K562 (cell line): ENCODE results near the gene HSD17B8. TPM values are rescaled to one million over a fixed set of nuclear protein-coding genes. Genes with fewer than 3 reads are reported as not detected.

Source experiments
- ATAC-seq: fragments of 200-7000 bp; cut with Tn5 transposase; 3 replicates; pipeline ENCODE4 v1.9.1; 2020; ENCODE audit warnings: moderate library complexity
- BruUV-seq: library from RNA; stranded (reverse); fragments of 400-500 nt; replicated peaks from 2 replicates; lab custom pipeline; 2021; lab: Mats Ljungman, UMichigan
- CTCF ChIA-PET: fragments of 300-600 bp; formaldehyde crosslinking; extraction: SDS; loops from one replicate; lab custom pipeline; 2021; ENCODE audit warnings: low intra/inter-chr PET ratio; lab: Yijun Ruan, JAX
- POLR2A ChIA-PET: fragments of 300-600, 350-650 bp; sonication (Branson Sonifier 250); formaldehyde crosslinking; extraction: SDS; loops from one replicate; lab custom pipeline; 2021; ENCODE audit warnings: antibody characterized with exemption, inconsistent platforms; lab: Yijun Ruan, JAX
- DNase-seq, 4 experiments: peaks; one replicate each; pipeline versions ENCODE4 v3.0.0 to v3.0.0-alpha.2; 2011 to 2018; ENCODE audit warnings: low spot score in 3 of 4, mixed read lengths in 3 of 4; ENCODE audit errors: extremely low read depth in 1 of 4
- FAIRE-seq: peaks from 2 replicates; lab custom pipeline; 2011; peaks lifted over from hg19 to GRCh38; lab: Jason Lieb, UNC
- H2AFZ ChIP-seq: 2 replicates; pipeline ENCODE4 v1.6.0; 2011; ENCODE audit warnings: low read depth, low read length, control low read depth, inconsistent platforms
- H3K27ac ChIP-seq: fragments of 200-600 bp; 3 replicates; pipeline ENCODE4 v1.8.0; 2011; ENCODE audit warnings: low read depth, mild to moderate bottlenecking, control low read depth, inconsistent platforms, low read length, moderate library complexity, mixed read lengths; ENCODE audit errors: extremely low read depth
- H3K27me3 ChIP-seq, 2 experiments: fragments of 300-600 bp in 1 of 2; 2 replicates in 1 of 2; 3 replicates in 1 of 2; pipeline versions ENCODE4 v1.6.0 to v1.8.0; 2011; ENCODE audit warnings: inconsistent platforms in 2 of 2, low read length in 2 of 2, mild to moderate bottlenecking in 1 of 2, mixed read lengths in 1 of 2, moderate library complexity in 1 of 2; ENCODE audit not compliant: control insufficient read depth in 2 of 2, insufficient read depth in 2 of 2
- H3K36me3 ChIP-seq: fragments of 300-600 bp; 3 replicates; pipeline ENCODE4 v1.8.0; 2011; ENCODE audit warnings: mild to moderate bottlenecking, low read length, inconsistent platforms; ENCODE audit not compliant: control insufficient read depth, insufficient read depth
- H3K4me1 ChIP-seq, 2 experiments: fragments of 200-600 bp in 1 of 2; replicated peaks in 1 of 2; 2 replicates in 1 of 2; 3 replicates in 1 of 2; pipeline versions ENCODE4 v1.5.1 to v1.8.0; 2011; ENCODE audit warnings: inconsistent platforms in 2 of 2, low read length in 2 of 2, mild to moderate bottlenecking in 1 of 2, mixed read lengths in 1 of 2, moderate library complexity in 1 of 2; ENCODE audit not compliant: control insufficient read depth in 2 of 2, insufficient read depth in 2 of 2
- H3K4me2 ChIP-seq: 2 replicates; pipeline ENCODE4 v1.6.1; 2011; ENCODE audit warnings: low read length, control low read depth, inconsistent platforms, mixed read lengths; ENCODE audit not compliant: insufficient read depth
- H3K4me3 ChIP-seq: fragments of 200-600 bp; sonication (generic), shearing (Covaris generic); 2 replicates; pipeline ENCODE4 v1.5.1; 2016; ENCODE audit warnings: control low read depth, inconsistent platforms
- H3K79me2 ChIP-seq: fragments of 200-600 bp; 3 replicates; pipeline ENCODE4 v1.8.0; 2011; ENCODE audit warnings: low read length, inconsistent platforms; ENCODE audit not compliant: control insufficient read depth, insufficient read depth
- H3K9ac ChIP-seq, 2 experiments: 2 replicates each; pipeline versions ENCODE4 v1.6.0 to v1.6.1; 2011; ENCODE audit warnings: low read depth in 2 of 2, low read length in 2 of 2, control low read depth in 1 of 2, inconsistent platforms in 1 of 2, mild to moderate bottlenecking in 1 of 2, mixed read lengths in 1 of 2; ENCODE audit not compliant: insufficient read depth in 1 of 2
- H3K9me1 ChIP-seq: one replicate; pipeline ENCODE4 v1.6.0; 2011; ENCODE audit warnings: inconsistent platforms, mild to moderate bottlenecking, low read length, moderate library complexity; ENCODE audit not compliant: control insufficient read depth, insufficient read depth
- H3K9me3 ChIP-seq: replicated peaks from 2 replicates; pipeline ENCODE4 v1.5.1; 2011; ENCODE audit warnings: low read depth, low read length, inconsistent platforms; ENCODE audit not compliant: control insufficient read depth, insufficient read depth
- H4K20me1 ChIP-seq: replicated peaks from 2 replicates; pipeline ENCODE4 v1.6.1; 2011; ENCODE audit warnings: low read length, inconsistent platforms, mixed read lengths; ENCODE audit not compliant: control insufficient read depth, insufficient read depth
- ATF3 ChIP-seq, 2 experiments: fragments of 450-650 bp in 1 of 2; sonication (generic) in 1 of 2; formaldehyde crosslinking in 1 of 2; IDR thresholded peaks in 1 of 2; conservative IDR thresholded peaks in 1 of 2; 2 replicates each; pipeline versions ENCODE4 v1.6.1 to v1.8.1; 2016 to 2023; ENCODE audit warnings: mild to moderate bottlenecking in 2 of 2, moderate library complexity in 2 of 2, inconsistent platforms in 1 of 2, missing genetic modification reagents in 1 of 2
- CBFA2T3 ChIP-seq: fragments of 450-650 bp; IDR thresholded peaks from 2 replicates; pipeline ENCODE4 v1.6.1; 2017
- CBX8 ChIP-seq: fragments of 200-600 bp; sonication (generic); IDR thresholded peaks from 2 replicates; pipeline ENCODE4 v1.6.1; 2012; ENCODE audit warnings: borderline replicate concordance, mixed run types, low read depth, mild to moderate bottlenecking, moderate library complexity, mixed read lengths, low read length, control low read depth, inconsistent platforms; ENCODE audit not compliant: poor library complexity, severe bottlenecking; ENCODE audit errors: extremely low read depth
- CREB5 ChIP-seq: fragments of 250-450 bp; sonication (Bioruptor Pico); IDR thresholded peaks from 2 replicates; pipeline ENCODE4 v1.5.0; 2020; ENCODE audit warnings: mild to moderate bottlenecking
- CREM ChIP-seq: IDR thresholded peaks from 2 replicates; pipeline ENCODE4 v1.6.1; 2014; ENCODE audit warnings: antibody characterized with exemption, low read depth
- FOXM1 ChIP-seq, 2 experiments: fragments of 450-650 bp in 1 of 2; sonication (generic) in 1 of 2; formaldehyde crosslinking in 1 of 2; IDR thresholded peaks; 2 replicates each; pipeline versions ENCODE4 v1.6.1 to v1.9.0; 2017 to 2022; ENCODE audit warnings: low read depth in 2 of 2, mild to moderate bottlenecking in 2 of 2, missing genetic modification reagents in 1 of 2, moderate library complexity in 1 of 2
- PCBP1 ChIP-seq: fragments of 200-400 bp; formaldehyde crosslinking; IDR thresholded peaks from 2 replicates; pipeline ENCODE4 v1.6.1; 2018; ENCODE audit warnings: mild to moderate bottlenecking, low read depth, low read length; ENCODE audit not compliant: poor library complexity, severe bottlenecking
- POLR3G ChIP-seq: IDR thresholded peaks from 2 replicates; pipeline ENCODE4 v1.6.1; 2011; ENCODE audit not compliant: insufficient read length, insufficient replicate concordance; ENCODE audit errors: extremely low read depth
- TFE3 ChIP-seq: fragments of 450-650 bp; formaldehyde crosslinking; IDR thresholded peaks from 2 replicates; pipeline ENCODE4 v1.4.0; 2020; ENCODE audit warnings: mild to moderate bottlenecking, mixed read lengths
- U2AF2 ChIP-seq: fragments of 200-400 bp; formaldehyde crosslinking; optimal IDR thresholded peaks from 2 replicates; pipeline ENCODE3; 2017; ENCODE audit warnings: low read depth, mild to moderate bottlenecking, low read length
- USF2 ChIP-seq: sonication (generic); formaldehyde crosslinking; IDR thresholded peaks from 2 replicates; pipeline ENCODE4 v1.5.0; 2020; ENCODE audit warnings: missing genetic modification reagents
- ZBED1 ChIP-seq: IDR thresholded peaks from 2 replicates; pipeline ENCODE4 v1.6.1; 2014
- ZFP1 ChIP-seq: fragments of 450-650 bp; formaldehyde crosslinking; IDR thresholded peaks from 2 replicates; pipeline ENCODE4 v1.4.0; 2020; ENCODE audit warnings: mild to moderate bottlenecking, mixed read lengths
- WGBS: fragments of 100-300 bp; shearing (Covaris generic); methylation state at CpG from one replicate; pipeline ENCODE4 v1.1.6; 2016; ENCODE audit warnings: low coverage, mixed read lengths; ENCODE audit not compliant: insufficient coverage; ENCODE audit errors: missing lambda C conversion rate; 5-methylcytosine and 5-hydroxymethylcytosine counted together
- in situ Hi-C: fragments of 300-500 bp; cut with MboI; formaldehyde crosslinking; loops from 4 replicates; pipeline ENCODE4 v1.15.0; 2018; ENCODE audit warnings: inconsistent platforms, mixed read lengths
- intact Hi-C: fragments of 100-400 bp; cut with micrococcal nuclease; formaldehyde crosslinking; loops from 2 replicates; pipeline ENCODE4 v1.14.2; 2022
- polyA plus RNA-seq, 8 experiments: library from polyadenylated mRNA; depleted of rRNA in 4 of 8; stranded (reverse) in 5 of 8; unstranded in 3 of 8; fragments of >200 nt; fragmentation: Nextera tagmentation in 2 of 8; fragmentation: Illumina TruSeq in 1 of 8; extraction: Ambion mirVana in 2 of 8; extraction: Trizol in 1 of 8; gene quantifications; 2 replicates each; pipeline versions ENCODE4 v1.2.1 to v1.2.3, GENCODE V29; 2011 to 2014; ENCODE audit warnings: inconsistent platforms in 1 of 8, missing spikeins in 1 of 8
- total RNA-seq, 7 experiments: library from RNA; depleted of rRNA in 6 of 7; stranded (reverse); fragments of >200 nt in 6 of 7; fragmentation: Illumina TruSeq in 2 of 7; extraction: Trizol in 2 of 7; gene quantifications; 2 replicates each; pipeline versions ENCODE4 v1.2.1 to v1.2.3, GENCODE V29; 2011 to 2021; ENCODE audit warnings: low replicate concordance in 1 of 7

The HSD17B8 gene
- total and polyA plus RNA-seq, 9 of the 15 experiments (the other 6 are each of a cell fraction or from before 2014, with no cell fraction given): 3.7 to 35.2 (median 14.2) TPM

GRCh38 chr6:33164176-33164575 is 40.3 kb upstream of the HSD17B8 start (continued):
- TF ChIP-seq POLR3G (no peak), CBX8 (no peak)

GRCh38 chr6:33164665-33165373 is 39.6 kb upstream of the HSD17B8 start:
- WGBS: 1% methylated on average over 14 of the region's 14 CpGs
- ATAC-seq: no peak
- Histone ChIP-seq H2AFZ (no peak overlapping the region), H3K4me2 (no peak overlapping the region), H3K36me3 (no peaks in the 10 kb centered on the region), H4K20me1 (peaks cover 4% of the 10 kb centered on the region; the same call in 1 of the 2 replicates), H3K27ac (no peak overlapping the region), H3K9ac (peak overlapping the region in 1 of 2 experiments; percentile 10; a peak in 1 of 4 replicates), H3K9me1 (no peaks in the 10 kb centered on the region), H3K4me1 (peaks cover 7 to 30% of the 10 kb centered on the region in 2 experiments; a peak in 3 of 5 replicates), H3K79me2 (no peaks in the 10 kb centered on the region), H3K9me3 (no peaks in the 10 kb centered on the region), H3K4me3 (no peak overlapping the region), H3K27me3 (peaks cover 5 to 43% of the 10 kb centered on the region in 2 experiments; a peak in 3 of 5 replicates)
- POLR2A ChIA-PET: interaction anchor here (0.6 to 3.0 kb wide), 7 partner anchors 7 to 192 kb away, joined by 3 to 11 read pairs (median 3); no protein-coding TSS in a partner anchor
- no peak for FAIRE-seq
- in situ Hi-C loops: loop anchor here (5.0 kb wide), 1 partner anchor 1028 kb away; no protein-coding TSS in a partner anchor
- CTCF ChIA-PET: no interaction called here
- peak in 1 of 4 experiments; percentile 19 for DNase-seq
- intact Hi-C loops: no loop called here
- BruUV-seq: no TSS peak
- TF ChIP-seq ATF3 (IDR thresholded peaks at IDR 0.05) (peak; percentile 57; the same call in 1 of the 2 replicates), ATF3 (CRISPR knock-in tag; conservative IDR thresholded peaks at IDR 0.05) (no peak), FOXM1 (IDR thresholded peaks at IDR 0.05; ENCODE audit: low read depth) (no peak), FOXM1 (CRISPR knock-in tag; IDR thresholded peaks at IDR 0.05; ENCODE audit: low read depth) (no peak), ZBED1 (no peak), CREB5 (CRISPR knock-in tag) (no peak), TFE3 (CRISPR knock-in tag) (peak; percentile 89), CBFA2T3 (peak; percentile 28; the same call in 1 of the 2 replicates), USF2 (CRISPR knock-in tag) (peak; percentile 53; the same call in 1 of the 2 replicates), ZFP1 (CRISPR knock-in tag) (no peak), U2AF2 (no peak), CREM (peak; percentile 76), PCBP1 (no peak)
